ENCODE data around the gene RCOR1.
"Not testable (repeated sequence)": the region's sequence is repeated elsewhere in the genome, so short reads cannot be mapped to it uniquely, and the experiment has no call there.

The RCOR1 gene

GRCh38 chr14:102571478-102572042 lies 20.9 kb upstream of the RCOR1 start:
- DNase-seq = no peak

- DNase-seq = not testable (repeated sequence)
Observed at GRCh38 chr14:102573161-102573560, 19.3 kb upstream of the RCOR1 start.

GRCh38 chr14:102573591-102574046 lies 18.8 kb upstream of the RCOR1 start:
- DNase-seq = no peak

- DNase-seq = no peak
Observed at GRCh38 chr14:102574281-102575159, 17.9 kb upstream of the RCOR1 start.

GRCh38 chr14:102575160-102575845 lies 17.1 kb upstream of the RCOR1 start:
- no peak for DNase-seq

- not testable (repeated sequence) for DNase-seq
Observed at GRCh38 chr14:102575846-102576428, 16.5 kb upstream of the RCOR1 start.

GRCh38 chr14:102578821-102579220 lies 13.6 kb upstream of the RCOR1 start:
- DNase-seq = no peak

- DNase-seq = no peak
Observed at GRCh38 chr14:102579696-102580549, 12.5 kb upstream of the RCOR1 start.

- no peak for DNase-seq
Observed at GRCh38 chr14:102580550-102581110, 11.8 kb upstream of the RCOR1 start.

- no peak for DNase-seq
Observed at GRCh38 chr14:102581193-102581592, 11.3 kb upstream of the RCOR1 start.

- DNase-seq = no peak
Observed at GRCh38 chr14:102583726-102584125, 8.7 kb upstream of the RCOR1 start.

GRCh38 chr14:102584871-102585869 lies 7.3 kb upstream of the RCOR1 start:
- no peak for DNase-seq

GRCh38 chr14:102586420-102587104 lies 5.9 kb upstream of the RCOR1 start:
- no peak for DNase-seq

- DNase-seq = no peak
Observed at GRCh38 chr14:102588821-102589220, 3.6 kb upstream of the RCOR1 start.

- no peak for DNase-seq
Observed at GRCh38 chr14:102589761-102590290, 2.6 kb upstream of the RCOR1 start.

- no peak for DNase-seq
Observed at GRCh38 chr14:102590667-102591099, 1.8 kb upstream of the RCOR1 start.

- DNase-seq = no peak
Observed at GRCh38 chr14:102591372-102591943, 991 bp upstream of the RCOR1 start.

GRCh38 chr14:102592763-102593060 lies 263 bp downstream of the RCOR1 start:
- no peak for DNase-seq

- no peak for DNase-seq
Observed at GRCh38 chr14:102593061-102593824, 794 bp downstream of the RCOR1 start.
